ENCODE data around the gene KPRP. TPM values are rescaled to one million over a fixed set of nuclear protein-coding genes. Genes with fewer than 3 reads are reported as not detected.

Gene KPRP
- total and polyA plus RNA-seq, 2 experiments from 2014 or later = not detected

DNA sequence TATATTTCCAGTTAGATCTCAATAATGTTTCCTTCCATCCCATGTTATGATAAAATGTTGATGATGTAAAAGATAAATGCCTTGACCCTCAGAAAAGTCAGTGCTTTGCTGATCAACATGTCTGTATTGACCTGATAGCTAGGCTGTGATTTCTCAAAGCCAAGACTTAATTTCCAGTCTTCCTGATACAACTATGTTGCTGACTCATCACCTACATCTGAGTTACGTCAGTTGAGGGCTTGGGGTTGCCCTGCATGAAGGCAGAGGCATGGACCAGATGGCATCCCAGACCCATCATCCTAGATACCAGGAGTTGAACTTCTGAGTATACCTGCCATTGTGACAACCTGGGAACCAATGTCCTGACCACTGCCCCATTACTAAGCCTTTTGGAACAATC lies 43.5 kb downstream of the KPRP start:
- no peak for DNase-seq (ENCODE audit: low spot score)
- Histone ChIP-seq H3K27me3 (no peaks in the 10 kb centered on the region), H4K20me1 (ENCODE audit: insufficient read depth, poor library complexity, severe bottlenecking) (no peaks in the 10 kb centered on the region), H3K9me2 (replicated peaks; ENCODE audit: insufficient read depth) (no peaks in the 10 kb centered on the region), H3K36me3 (replicated peaks; ENCODE audit: insufficient read depth, low read depth) (no peaks in the 10 kb centered on the region), H2AFZ (no peak overlapping the region), H3K79me2 (no peaks in the 10 kb centered on the region), H3K4me3 (no peak overlapping the region), H3K4me1 (ENCODE audit: insufficient read depth) (no peaks in the 10 kb centered on the region), H3K27ac (no peak overlapping the region), H3K4me2 (no peak overlapping the region), H3K9me3 (ENCODE audit: low read depth) (peaks cover 5% of the 10 kb centered on the region)
- TF ChIP-seq CTCF (IDR thresholded peaks at IDR 0.05; ENCODE audit: poor library complexity) = no peak
- TF ChIP-seq EZH2 (IDR thresholded peaks at IDR 0.05; ENCODE audit: borderline replicate concordance) = no peak
- TF ChIP-seq EZH2phosphoT487 (IDR thresholded peaks at IDR 0.05; ENCODE audit: low read depth, severe bottlenecking, unreplicated experiment) = no peak
- 50% methylated on average over 1 of the region's 1 CpG for WGBS (ENCODE audit: low lambda C conversion rate, missing lambda C conversion rate)

GRCh38 chr1:152806576-152806975 lies 48.8 kb downstream of the KPRP start, which contains the start of gene LCE1C:
LCE1C (minus strand) TSS chr1:152806651; CDS start chr1:152805478, 1,173 bp downstream.
- Histone ChIP-seq H4K20me1 (ENCODE audit: insufficient read depth, poor library complexity, severe bottlenecking) (no peaks in the 10 kb centered on the region), H2AFZ (no peak within 1 kb of the TSS), H3K27ac (no peak within 1 kb of the TSS), H3K79me2 (no peaks in the 10 kb centered on the region), H3K4me1 (ENCODE audit: insufficient read depth) (no peaks in the 10 kb centered on the region), H3K36me3 (replicated peaks; ENCODE audit: insufficient read depth, low read depth) (no peaks in the 10 kb centered on the region), H3K9me3 (ENCODE audit: low read depth) (no peaks in the 10 kb centered on the region), H3K4me3 (no peak within 1 kb of the TSS), H3K9me2 (replicated peaks; ENCODE audit: insufficient read depth) (no peaks in the 10 kb centered on the region), H3K4me2 (no peak within 1 kb of the TSS), H3K27me3 (no peaks in the 10 kb centered on the region)
- no peak for DNase-seq (ENCODE audit: low spot score)
- TF ChIP-seq EZH2phosphoT487 (IDR thresholded peaks at IDR 0.05; ENCODE audit: low read depth, severe bottlenecking, unreplicated experiment) (no peak), CTCF (IDR thresholded peaks at IDR 0.05; ENCODE audit: poor library complexity) (no peak), EZH2 (IDR thresholded peaks at IDR 0.05; ENCODE audit: borderline replicate concordance) (no peak)
- 38% methylated on average over 3 of the region's 3 CpGs for WGBS (ENCODE audit: low lambda C conversion rate, missing lambda C conversion rate)

DNA sequence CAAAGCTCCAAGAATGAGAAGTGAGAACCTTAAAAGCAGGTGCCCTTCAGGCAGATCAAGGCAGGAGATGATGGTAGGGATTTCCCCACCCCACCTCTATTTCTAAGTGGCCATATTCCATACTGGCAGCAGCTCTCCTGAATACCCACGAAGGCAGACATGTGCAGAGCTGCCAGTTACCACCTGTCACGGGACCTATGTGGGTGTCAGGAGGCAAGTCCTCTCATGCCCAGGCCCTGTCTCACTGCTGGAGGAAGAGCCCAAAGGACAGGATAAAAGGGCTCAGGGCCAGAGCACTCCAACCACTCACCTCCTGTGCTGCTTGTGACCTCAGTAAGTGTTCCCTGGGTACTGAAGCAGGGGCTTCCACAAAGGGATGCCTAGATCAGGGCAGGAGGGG lies 53.2 kb downstream of the KPRP start:
- no peaks in the 10 kb centered on the region for H3K27me3 ChIP-seq
- no peak overlapping the region for H3K4me2 ChIP-seq
- no peak for TF ChIP-seq EZH2phosphoT487 (IDR thresholded peaks at IDR 0.05; ENCODE audit: low read depth, severe bottlenecking, unreplicated experiment)
- no peak for TF ChIP-seq EZH2 (IDR thresholded peaks at IDR 0.05; ENCODE audit: borderline replicate concordance)
- TF ChIP-seq CTCF (IDR thresholded peaks at IDR 0.05; ENCODE audit: poor library complexity) = no peak
- no peak overlapping the region for H3K27ac ChIP-seq
- no peaks in the 10 kb centered on the region for H3K79me2 ChIP-seq
- no peaks in the 10 kb centered on the region for H3K9me2 ChIP-seq (replicated peaks; ENCODE audit: insufficient read depth)
- no peaks in the 10 kb centered on the region for H3K36me3 ChIP-seq (replicated peaks; ENCODE audit: insufficient read depth, low read depth)
- no peaks in the 10 kb centered on the region for H3K9me3 ChIP-seq (ENCODE audit: low read depth)
- no peak overlapping the region for H3K4me3 ChIP-seq
- no peak overlapping the region for H2AFZ ChIP-seq
- 52% methylated on average over 2 of the region's 2 CpGs for WGBS (ENCODE audit: low lambda C conversion rate, missing lambda C conversion rate)
- no peaks in the 10 kb centered on the region for H4K20me1 ChIP-seq (ENCODE audit: insufficient read depth, poor library complexity, severe bottlenecking)
- no peaks in the 10 kb centered on the region for H3K4me1 ChIP-seq (ENCODE audit: insufficient read depth)
- DNase-seq (ENCODE audit: low spot score) = no peak

Other genes with a start within 250 kb of the KPRP start
- not detected in 2 replicates for gene LCE5A, start 247.2 kb upstream of the KPRP start, total RNA-seq
- gene LCE5A, start 247.2 kb upstream of the KPRP start, polyA plus RNA-seq = not detected in 2 replicates
- gene CRCT1, start 243.5 kb upstream of the KPRP start, total RNA-seq = not detected in 2 replicates
- gene CRCT1, start 243.5 kb upstream of the KPRP start, polyA plus RNA-seq = not detected in 2 replicates
- gene LCE3E, start 191.2 kb upstream of the KPRP start, total RNA-seq = not detected in 2 replicates
- not detected in 2 replicates for gene LCE3E, start 191.2 kb upstream of the KPRP start, polyA plus RNA-seq
- not detected in 2 replicates for gene LCE3D, start 177.5 kb upstream of the KPRP start, total RNA-seq
- gene LCE3D, start 177.5 kb upstream of the KPRP start, polyA plus RNA-seq = not detected in 2 replicates
- not detected in 2 replicates for gene LCE3C, start 157.8 kb upstream of the KPRP start, total RNA-seq
- gene LCE3C, start 157.8 kb upstream of the KPRP start, polyA plus RNA-seq = not detected in 2 replicates
- gene LCE3B, start 144.2 kb upstream of the KPRP start, total RNA-seq = not detected in 2 replicates
- gene LCE3B, start 144.2 kb upstream of the KPRP start, polyA plus RNA-seq = not detected in 2 replicates
- not detected in 2 replicates for gene LCE3A, start 134.9 kb upstream of the KPRP start, total RNA-seq
- gene LCE3A, start 134.9 kb upstream of the KPRP start, polyA plus RNA-seq = not detected in 2 replicates
- gene LCE2D, start 94.6 kb upstream of the KPRP start, total RNA-seq = not detected in 2 replicates
- gene LCE2D, start 94.6 kb upstream of the KPRP start, polyA plus RNA-seq = not detected in 2 replicates
- not detected in 2 replicates for gene LCE2C, start 82.7 kb upstream of the KPRP start, total RNA-seq
- not detected in 2 replicates for gene LCE2C, start 82.7 kb upstream of the KPRP start, polyA plus RNA-seq
- gene LCE2B, start 71.9 kb upstream of the KPRP start, total RNA-seq = not detected in 2 replicates
- not detected in 2 replicates for gene LCE2B, start 71.9 kb upstream of the KPRP start, polyA plus RNA-seq
- gene LCE2A, start 59.7 kb upstream of the KPRP start, total RNA-seq = not detected in 2 replicates
- not detected in 2 replicates for gene LCE2A, start 59.7 kb upstream of the KPRP start, polyA plus RNA-seq
- gene LCE4A, start 49.9 kb upstream of the KPRP start, total RNA-seq = not detected in 2 replicates
- not detected in 2 replicates for gene LCE4A, start 49.9 kb upstream of the KPRP start, polyA plus RNA-seq
- gene LCE1F, start 17.1 kb downstream of the KPRP start, total RNA-seq = not detected in 2 replicates
- not detected in 2 replicates for gene LCE1F, start 17.1 kb downstream of the KPRP start, polyA plus RNA-seq
- gene LCE1E, start 28.2 kb downstream of the KPRP start, total RNA-seq = not detected in 2 replicates
- not detected in 2 replicates for gene LCE1E, start 28.2 kb downstream of the KPRP start, polyA plus RNA-seq
- not detected in 2 replicates for gene LCE1D, start 38.7 kb downstream of the KPRP start, total RNA-seq
- not detected in 2 replicates for gene LCE1D, start 38.7 kb downstream of the KPRP start, polyA plus RNA-seq
- gene LCE1C, start 48.6 kb downstream of the KPRP start, total RNA-seq = not detected in 2 replicates
- not detected in 2 replicates for gene LCE1C, start 48.6 kb downstream of the KPRP start, polyA plus RNA-seq
- gene LCE1B, start 53.9 kb downstream of the KPRP start, total RNA-seq = not detected in 2 replicates
- gene LCE1B, start 53.9 kb downstream of the KPRP start, polyA plus RNA-seq = not detected in 2 replicates
- not detected in 2 replicates for gene LCE1A, start 69.4 kb downstream of the KPRP start, total RNA-seq
- not detected in 2 replicates for gene LCE1A, start 69.4 kb downstream of the KPRP start, polyA plus RNA-seq
- gene LCE6A, start 84.8 kb downstream of the KPRP start, total RNA-seq = not detected in 2 replicates
- gene LCE6A, start 84.8 kb downstream of the KPRP start, polyA plus RNA-seq = not detected in 2 replicates
- not detected in 2 replicates for gene LCE7A, start 102.0 kb downstream of the KPRP start, total RNA-seq
- gene LCE7A, start 102.0 kb downstream of the KPRP start, polyA plus RNA-seq = not detected in 2 replicates
- not detected in 2 replicates for gene SMCP, start 120.3 kb downstream of the KPRP start, total RNA-seq
- not detected in 2 replicates for gene SMCP, start 120.3 kb downstream of the KPRP start, polyA plus RNA-seq
- 0.52 TPM in 1 of 2 replicates, not detected in the other for gene IVL, start 150.5 kb downstream of the KPRP start, total RNA-seq
- gene IVL, start 150.5 kb downstream of the KPRP start, polyA plus RNA-seq = not detected in 2 replicates
- gene SPRR5, start 189.2 kb downstream of the KPRP start, total RNA-seq = not detected in 2 replicates
- gene SPRR5, start 189.2 kb downstream of the KPRP start, polyA plus RNA-seq = not detected in 2 replicates
- not detected in 2 replicates for gene SPRR4, start 212.6 kb downstream of the KPRP start, total RNA-seq
- gene SPRR4, start 212.6 kb downstream of the KPRP start, polyA plus RNA-seq = not detected in 2 replicates
- not detected in 2 replicates for gene SPRR1A, start 226.1 kb downstream of the KPRP start, total RNA-seq
- gene SPRR1A, start 226.1 kb downstream of the KPRP start, polyA plus RNA-seq = not detected in 2 replicates
- gene SPRR3, start 243.7 kb downstream of the KPRP start, total RNA-seq = not detected in 2 replicates
- 0.40 and 0.72 TPM in 2 replicates for gene SPRR3, start 243.7 kb downstream of the KPRP start, polyA plus RNA-seq